ENCODE measurements around the gene PPM1J. TPM values are rescaled to one million over a fixed set of nuclear protein-coding genes. Genes with fewer than 3 reads are reported as not detected.

Gene PPM1J
- total and polyA plus RNA-seq, 2 of the 13 experiments (the other 11 are each of a cell fraction or from before 2014, with no cell fraction given): 0.07 to 0.22 TPM

DNA sequence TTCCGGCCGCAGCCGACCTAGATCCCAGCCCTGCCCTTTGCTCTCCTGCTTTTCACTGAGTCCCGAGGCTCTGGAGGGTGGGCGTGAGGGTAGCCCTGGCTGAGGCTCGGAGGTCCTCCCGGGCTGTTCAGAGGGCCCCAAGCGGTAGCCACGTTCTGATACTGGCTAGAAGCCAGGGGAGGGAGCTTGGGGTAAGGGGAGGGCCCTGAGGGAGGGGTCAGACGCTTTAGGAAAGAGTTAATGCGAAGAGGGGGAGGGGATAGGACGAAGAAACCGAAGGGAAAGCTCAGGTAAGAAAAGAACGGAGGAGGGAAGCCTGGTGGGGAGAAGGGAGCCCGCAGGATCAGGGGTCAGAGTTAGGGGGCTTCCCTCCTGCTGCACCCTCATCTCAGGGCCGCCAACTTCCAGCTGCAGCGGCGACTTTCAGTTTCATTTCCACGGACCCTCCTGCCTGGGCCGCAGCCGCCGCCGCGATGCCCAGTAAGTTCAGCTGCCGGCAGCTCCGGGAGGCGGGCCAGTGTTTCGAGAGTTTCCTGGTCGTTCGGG lies 40.6 kb downstream of the PPM1J start, which contains the start of gene MOV10 (continued):
- TF ChIP-seq, protein P1, sequence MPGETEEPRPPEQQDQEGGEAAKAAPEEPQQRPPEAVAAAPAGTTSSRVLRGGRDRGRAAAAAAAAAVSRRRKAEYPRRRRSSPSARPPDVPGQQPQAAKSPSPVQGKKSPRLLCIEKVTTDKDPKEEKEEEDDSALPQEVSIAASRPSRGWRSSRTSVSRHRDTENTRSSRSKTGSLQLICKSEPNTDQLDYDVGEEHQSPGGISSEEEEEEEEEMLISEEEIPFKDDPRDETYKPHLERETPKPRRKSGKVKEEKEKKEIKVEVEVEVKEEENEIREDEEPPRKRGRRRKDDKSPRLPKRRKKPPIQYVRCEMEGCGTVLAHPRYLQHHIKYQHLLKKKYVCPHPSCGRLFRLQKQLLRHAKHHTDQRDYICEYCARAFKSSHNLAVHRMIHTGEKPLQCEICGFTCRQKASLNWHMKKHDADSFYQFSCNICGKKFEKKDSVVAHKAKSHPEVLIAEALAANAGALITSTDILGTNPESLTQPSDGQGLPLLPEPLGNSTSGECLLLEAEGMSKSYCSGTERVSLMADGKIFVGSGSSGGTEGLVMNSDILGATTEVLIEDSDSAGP (CRISPR knock-in tag; IDR thresholded peaks at IDR 0.05; ENCODE audit: borderline replicate concordance): peak; percentile 51; the same call in 1 of the 2 replicates
- no peak for TF ChIP-seq MZF1 (CRISPR knock-in tag; IDR thresholded peaks at IDR 0.05; ENCODE audit: borderline replicate concordance)
- 0 out of 2 replicates have a peak, but pooled peaks have one; percentile 13 for TF ChIP-seq NKX3-1 (CRISPR knock-in tag; IDR thresholded peaks at IDR 0.05)
- peak; percentile 29; the same call in 1 of the 2 replicates for TF ChIP-seq HOXD1 (CRISPR knock-in tag; IDR thresholded peaks at IDR 0.05)
- TF ChIP-seq SOX5 (CRISPR knock-in tag; IDR thresholded peaks at IDR 0.05; ENCODE audit: borderline replicate concordance): no peak
- TF ChIP-seq KDM5B (CRISPR knock-in tag; IDR thresholded peaks at IDR 0.05; ENCODE audit: borderline replicate concordance): peak; percentile 57; the same call in 1 of the 2 replicates
- TF ChIP-seq, protein P2, sequence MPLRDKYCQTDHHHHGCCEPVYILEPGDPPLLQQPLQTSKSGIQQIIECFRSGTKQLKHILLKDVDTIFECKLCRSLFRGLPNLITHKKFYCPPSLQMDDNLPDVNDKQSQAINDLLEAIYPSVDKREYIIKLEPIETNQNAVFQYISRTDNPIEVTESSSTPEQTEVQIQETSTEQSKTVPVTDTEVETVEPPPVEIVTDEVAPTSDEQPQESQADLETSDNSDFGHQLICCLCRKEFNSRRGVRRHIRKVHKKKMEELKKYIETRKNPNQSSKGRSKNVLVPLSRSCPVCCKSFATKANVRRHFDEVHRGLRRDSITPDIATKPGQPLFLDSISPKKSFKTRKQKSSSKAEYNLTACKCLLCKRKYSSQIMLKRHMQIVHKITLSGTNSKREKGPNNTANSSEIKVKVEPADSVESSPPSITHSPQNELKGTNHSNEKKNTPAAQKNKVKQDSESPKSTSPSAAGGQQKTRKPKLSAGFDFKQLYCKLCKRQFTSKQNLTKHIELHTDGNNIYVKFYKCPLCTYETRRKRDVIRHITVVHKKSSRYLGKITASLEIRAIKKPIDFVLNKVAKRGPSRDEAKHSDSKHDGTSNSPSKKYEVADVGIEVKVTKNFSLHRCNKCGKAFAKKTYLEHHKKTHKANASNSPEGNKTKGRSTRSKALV (CRISPR knock-in tag; IDR thresholded peaks at IDR 0.05): 0 out of 2 replicates have a peak, but pooled peaks have one; percentile 40
- 0 out of 2 replicates have a peak, but pooled peaks have one; percentile 15 for TF ChIP-seq ZNF567 (CRISPR knock-in tag; IDR thresholded peaks at IDR 0.05; ENCODE audit: borderline replicate concordance)
- TF ChIP-seq, protein P3, sequence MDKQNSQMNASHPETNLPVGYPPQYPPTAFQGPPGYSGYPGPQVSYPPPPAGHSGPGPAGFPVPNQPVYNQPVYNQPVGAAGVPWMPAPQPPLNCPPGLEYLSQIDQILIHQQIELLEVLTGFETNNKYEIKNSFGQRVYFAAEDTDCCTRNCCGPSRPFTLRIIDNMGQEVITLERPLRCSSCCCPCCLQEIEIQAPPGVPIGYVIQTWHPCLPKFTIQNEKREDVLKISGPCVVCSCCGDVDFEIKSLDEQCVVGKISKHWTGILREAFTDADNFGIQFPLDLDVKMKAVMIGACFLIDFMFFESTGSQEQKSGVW (CRISPR knock-in tag; IDR thresholded peaks at IDR 0.05; ENCODE audit: borderline replicate concordance): 0 out of 2 replicates have a peak, but pooled peaks have one; percentile 20
- peak; percentile 52; the same call in 1 of the 2 replicates for TF ChIP-seq TMF1 (CRISPR knock-in tag; IDR thresholded peaks at IDR 0.05; ENCODE audit: low read depth)
- TF ChIP-seq, protein P4, sequence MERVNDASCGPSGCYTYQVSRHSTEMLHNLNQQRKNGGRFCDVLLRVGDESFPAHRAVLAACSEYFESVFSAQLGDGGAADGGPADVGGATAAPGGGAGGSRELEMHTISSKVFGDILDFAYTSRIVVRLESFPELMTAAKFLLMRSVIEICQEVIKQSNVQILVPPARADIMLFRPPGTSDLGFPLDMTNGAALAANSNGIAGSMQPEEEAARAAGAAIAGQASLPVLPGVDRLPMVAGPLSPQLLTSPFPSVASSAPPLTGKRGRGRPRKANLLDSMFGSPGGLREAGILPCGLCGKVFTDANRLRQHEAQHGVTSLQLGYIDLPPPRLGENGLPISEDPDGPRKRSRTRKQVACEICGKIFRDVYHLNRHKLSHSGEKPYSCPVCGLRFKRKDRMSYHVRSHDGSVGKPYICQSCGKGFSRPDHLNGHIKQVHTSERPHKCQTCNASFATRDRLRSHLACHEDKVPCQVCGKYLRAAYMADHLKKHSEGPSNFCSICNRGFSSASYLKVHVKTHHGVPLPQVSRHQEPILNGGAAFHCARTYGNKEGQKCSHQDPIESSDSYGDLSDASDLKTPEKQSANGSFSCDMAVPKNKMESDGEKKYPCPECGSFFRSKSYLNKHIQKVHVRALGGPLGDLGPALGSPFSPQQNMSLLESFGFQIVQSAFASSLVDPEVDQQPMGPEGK (CRISPR knock-in tag; IDR thresholded peaks at IDR 0.05): peak; percentile 93
- TF ChIP-seq, protein P5, sequence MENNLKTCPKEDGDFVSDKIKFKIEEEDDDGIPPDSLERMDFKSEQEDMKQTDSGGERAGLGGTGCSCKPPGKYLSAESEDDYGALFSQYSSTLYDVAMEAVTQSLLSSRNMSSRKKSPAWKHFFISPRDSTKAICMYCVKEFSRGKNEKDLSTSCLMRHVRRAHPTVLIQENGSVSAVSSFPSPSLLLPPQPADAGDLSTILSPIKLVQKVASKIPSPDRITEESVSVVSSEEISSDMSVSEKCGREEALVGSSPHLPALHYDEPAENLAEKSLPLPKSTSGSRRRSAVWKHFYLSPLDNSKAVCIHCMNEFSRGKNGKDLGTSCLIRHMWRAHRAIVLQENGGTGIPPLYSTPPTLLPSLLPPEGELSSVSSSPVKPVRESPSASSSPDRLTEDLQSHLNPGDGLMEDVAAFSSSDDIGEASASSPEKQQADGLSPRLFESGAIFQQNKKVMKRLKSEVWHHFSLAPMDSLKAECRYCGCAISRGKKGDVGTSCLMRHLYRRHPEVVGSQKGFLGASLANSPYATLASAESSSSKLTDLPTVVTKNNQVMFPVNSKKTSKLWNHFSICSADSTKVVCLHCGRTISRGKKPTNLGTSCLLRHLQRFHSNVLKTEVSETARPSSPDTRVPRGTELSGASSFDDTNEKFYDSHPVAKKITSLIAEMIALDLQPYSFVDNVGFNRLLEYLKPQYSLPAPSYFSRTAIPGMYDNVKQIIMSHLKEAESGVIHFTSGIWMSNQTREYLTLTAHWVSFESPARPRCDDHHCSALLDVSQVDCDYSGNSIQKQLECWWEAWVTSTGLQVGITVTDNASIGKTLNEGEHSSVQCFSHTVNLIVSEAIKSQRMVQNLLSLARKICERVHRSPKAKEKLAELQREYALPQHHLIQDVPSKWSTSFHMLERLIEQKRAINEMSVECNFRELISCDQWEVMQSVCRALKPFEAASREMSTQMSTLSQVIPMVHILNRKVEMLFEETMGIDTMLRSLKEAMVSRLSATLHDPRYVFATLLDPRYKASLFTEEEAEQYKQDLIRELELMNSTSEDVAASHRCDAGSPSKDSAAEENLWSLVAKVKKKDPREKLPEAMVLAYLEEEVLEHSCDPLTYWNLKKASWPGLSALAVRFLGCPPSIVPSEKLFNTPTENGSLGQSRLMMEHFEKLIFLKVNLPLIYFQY (CRISPR knock-in tag; IDR thresholded peaks at IDR 0.05; ENCODE audit: borderline replicate concordance): no peak
- TF ChIP-seq ZNF333 (CRISPR knock-in tag; IDR thresholded peaks at IDR 0.05; ENCODE audit: borderline replicate concordance): 0 out of 2 replicates have a peak, but pooled peaks have one; percentile 25
- TF ChIP-seq, protein P6, sequence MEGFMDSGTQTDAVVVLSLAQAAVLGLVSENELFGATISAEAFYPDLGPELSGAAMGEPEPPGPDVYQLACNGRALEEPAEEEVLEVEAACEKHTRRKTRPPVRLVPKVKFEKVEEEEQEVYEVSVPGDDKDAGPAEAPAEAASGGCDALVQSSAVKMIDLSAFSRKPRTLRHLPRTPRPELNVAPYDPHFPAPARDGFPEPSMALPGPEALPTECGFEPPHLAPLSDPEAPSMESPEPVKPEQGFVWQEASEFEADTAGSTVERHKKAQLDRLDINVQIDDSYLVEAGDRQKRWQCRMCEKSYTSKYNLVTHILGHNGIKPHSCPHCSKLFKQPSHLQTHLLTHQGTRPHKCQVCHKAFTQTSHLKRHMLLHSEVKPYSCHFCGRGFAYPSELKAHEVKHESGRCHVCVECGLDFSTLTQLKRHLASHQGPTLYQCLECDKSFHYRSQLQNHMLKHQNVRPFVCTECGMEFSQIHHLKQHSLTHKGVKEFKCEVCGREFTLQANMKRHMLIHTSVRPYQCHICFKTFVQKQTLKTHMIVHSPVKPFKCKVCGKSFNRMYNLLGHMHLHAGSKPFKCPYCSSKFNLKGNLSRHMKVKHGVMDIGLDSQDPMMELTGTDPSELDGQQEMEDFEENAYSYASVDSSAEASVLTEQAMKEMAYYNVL (CRISPR knock-in tag; IDR thresholded peaks at IDR 0.05; ENCODE audit: borderline replicate concordance): 0 out of 2 replicates have a peak, but pooled peaks have one; percentile 60
- no peak for TF ChIP-seq ZNF547 (CRISPR knock-in tag; IDR thresholded peaks at IDR 0.05)

All from HepG2 (cell line).